SK-N-MC (cell line): Measurements from ENCODE around the gene SPRR1A.

Source experiments
- FOXP2 ChIP-seq: optimal IDR thresholded peaks from 2 replicates; pipeline ENCODE3; 2011; ENCODE audit warnings: mild to moderate bottlenecking, moderate library complexity; ENCODE audit not compliant: insufficient read depth; ENCODE audit errors: extremely low read length, control extremely low read depth
- POLR2AphosphoS5 ChIP-seq: IDR thresholded peaks from 2 replicates; pipeline ENCODE4 v1.6.1; 2012; ENCODE audit warnings: mild to moderate bottlenecking, low read depth, low read length, borderline replicate concordance

GRCh38 chr1:152997901-152998300 lies 14.0 kb downstream of the SPRR1A start:
- TF ChIP-seq POLR2AphosphoS5 (no peak), FOXP2 (no peak)
